Measurements from ENCODE around the gene RER1. TPM values are rescaled to one million over a fixed set of nuclear protein-coding genes. Genes with fewer than 3 reads are reported as not detected.
A peak's percentile ranks its signal among the peaks of the same experiment; 100 is the strongest.

Gene RER1
- total RNA-seq, 2 experiments from 2014 or later = 148 to 151 TPM

DNA sequence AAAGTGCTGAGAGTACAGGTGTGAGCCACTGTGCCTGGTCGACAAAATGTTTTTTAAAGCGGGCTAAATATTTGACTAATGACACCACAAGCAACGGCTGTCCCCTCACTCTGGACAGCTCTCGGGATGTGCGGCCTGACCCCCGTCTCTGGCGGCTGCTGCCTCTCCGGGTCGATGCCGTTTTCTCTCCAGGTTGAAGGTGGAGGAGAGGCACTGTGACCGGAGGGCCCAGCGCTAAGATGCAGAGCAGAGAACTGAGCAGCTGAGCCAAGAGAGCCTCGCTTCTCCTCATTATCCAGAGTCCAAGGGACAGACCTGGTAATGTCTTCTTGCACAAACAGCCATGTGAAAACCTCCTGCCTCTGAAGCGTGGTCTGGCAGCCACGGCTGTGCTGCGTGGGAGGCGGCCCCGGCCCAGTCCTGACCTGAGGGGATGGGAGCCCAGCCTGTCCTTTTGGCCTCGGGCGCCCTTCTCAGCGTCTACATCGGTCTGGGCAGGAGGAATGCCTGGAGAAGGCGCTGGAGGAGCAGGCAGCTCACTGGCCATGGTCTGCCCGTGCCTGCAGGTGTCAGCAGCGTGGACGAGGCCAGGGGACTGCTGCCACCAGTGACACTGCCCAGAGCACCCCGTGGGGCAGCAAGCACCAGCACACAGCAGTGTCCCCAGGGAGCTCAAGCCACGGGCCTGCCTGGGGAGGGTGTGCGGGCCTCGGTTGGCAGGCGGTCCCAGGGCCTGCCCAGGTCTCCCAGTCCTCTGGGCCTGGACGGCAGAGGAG is 10.6 kb upstream of the RER1 start:
- no peaks in the 10 kb centered on the region for H3K27me3 Mint-ChIP-seq (ENCODE audit: low read depth)
- H3K27ac Mint-ChIP-seq = no peak overlapping the region
- H3K36me3 Mint-ChIP-seq (ENCODE audit: low read depth) = no peaks in the 10 kb centered on the region
- H3K4me1 Mint-ChIP-seq (ENCODE audit: low read depth) = peaks cover 9% of the 10 kb centered on the region
- H3K9me3 Mint-ChIP-seq (ENCODE audit: insufficient read depth) = no peaks in the 10 kb centered on the region
- no peak overlapping the region for H3K4me3 Mint-ChIP-seq
- ChIA-PET POLR2A (interaction anchor here (0.6 to 2.2 kb wide), 4 partner anchors 147 to 186 kb away, joined by 3 to 31 read pairs (median 4); partner anchors contain the start of gene FAAP20), CTCF (interaction anchor here (0.6 to 7.2 kb wide), 23 partner anchors 10 to 336 kb away, joined by 3 to 259 read pairs (median 4); partner anchors contain the start of genes FAAP20, MORN1 and RER1)
- DNase-seq (no peak), ATAC-seq (no peak)

GRCh38 chr1:2381741-2382620 is 9.7 kb upstream of the RER1 start:
- H3K27ac Mint-ChIP-seq = no peak overlapping the region
- peak; percentile 97 for ATAC-seq
- peaks cover 9% of the 10 kb centered on the region for H3K4me1 Mint-ChIP-seq (ENCODE audit: low read depth)
- CTCF ChIA-PET = interaction anchor here (0.6 to 7.2 kb wide), 28 partner anchors 9 to 337 kb away, joined by 3 to 259 read pairs (median 4); partner anchors contain the start of genes FAAP20, MORN1 and RER1
- H3K27me3 Mint-ChIP-seq (ENCODE audit: low read depth) = no peaks in the 10 kb centered on the region
- DNase-seq = peak; percentile 81
- POLR2A ChIA-PET = interaction anchor here (0.6 to 2.2 kb wide), 6 partner anchors 148 to 187 kb away, joined by 3 to 31 read pairs (median 3); partner anchors contain the start of gene FAAP20
- no peaks in the 10 kb centered on the region for H3K9me3 Mint-ChIP-seq (ENCODE audit: insufficient read depth)
- no peaks in the 10 kb centered on the region for H3K36me3 Mint-ChIP-seq (ENCODE audit: low read depth)
- no peak overlapping the region for H3K4me3 Mint-ChIP-seq

- Mint-ChIP-seq H3K4me3 (no peak overlapping the region), H3K27ac (no peak overlapping the region), H3K36me3 (ENCODE audit: low read depth) (no peaks in the 10 kb centered on the region), H3K9me3 (ENCODE audit: insufficient read depth) (no peaks in the 10 kb centered on the region), H3K4me1 (ENCODE audit: low read depth) (peaks cover 9% of the 10 kb centered on the region), H3K27me3 (ENCODE audit: low read depth) (no peaks in the 10 kb centered on the region)
- ATAC-seq (peak; percentile 34), DNase-seq (peak; percentile 51)
- ChIA-PET CTCF (interaction anchor here (0.6 to 7.2 kb wide), 18 partner anchors 9 to 338 kb away, joined by 3 to 259 read pairs (median 5); partner anchors contain the start of genes FAAP20, MORN1 and RER1), POLR2A (interaction anchor here (0.8 to 2.2 kb wide), 3 partner anchors 152 to 187 kb away, joined by 3 to 31 read pairs (median 3); partner anchors contain the start of gene FAAP20)
Measured at GRCh38 chr1:2382621-2383361, 8.8 kb upstream of the RER1 start.

DNA sequence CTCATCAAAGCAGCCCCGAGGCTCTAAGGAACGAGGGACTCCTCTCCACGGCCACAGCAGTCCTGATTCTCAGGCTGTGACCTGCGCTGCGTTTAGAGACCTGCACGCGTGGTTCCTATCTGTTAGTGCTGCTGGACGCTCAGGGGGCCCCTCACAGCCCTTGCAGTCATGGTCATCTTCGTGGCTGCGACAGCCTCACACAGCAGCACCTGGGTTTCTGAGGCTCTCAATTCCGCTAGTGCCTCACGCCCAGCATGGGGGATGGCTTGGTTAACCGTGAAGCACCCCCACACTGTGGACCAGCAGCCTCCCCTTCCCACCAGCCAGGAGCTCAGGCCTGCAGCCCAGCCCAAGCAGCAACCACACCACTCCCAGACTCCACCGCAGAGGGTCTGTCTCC is 8.1 kb upstream of the RER1 start:
- ATAC-seq (no peak), DNase-seq (no peak)
- CTCF ChIA-PET = interaction anchor here (0.9 to 7.2 kb wide), 3 partner anchors 27 to 186 kb away, joined by 3 to 259 read pairs (median 4); partner anchors contain the start of gene FAAP20
- H3K4me3 Mint-ChIP-seq = no peak overlapping the region
- no peaks in the 10 kb centered on the region for H3K36me3 Mint-ChIP-seq (ENCODE audit: low read depth)
- POLR2A ChIA-PET = interaction anchor here (1.0 kb wide), 1 partner anchor 177 kb away, joined by 3 read pairs; no protein-coding TSS in a partner anchor
- H3K27ac Mint-ChIP-seq = peak overlapping the region; percentile 13
- H3K9me3 Mint-ChIP-seq (ENCODE audit: insufficient read depth) = no peaks in the 10 kb centered on the region
- no peaks in the 10 kb centered on the region for H3K27me3 Mint-ChIP-seq (ENCODE audit: low read depth)
- peaks cover 9% of the 10 kb centered on the region for H3K4me1 Mint-ChIP-seq (ENCODE audit: low read depth)

DNA sequence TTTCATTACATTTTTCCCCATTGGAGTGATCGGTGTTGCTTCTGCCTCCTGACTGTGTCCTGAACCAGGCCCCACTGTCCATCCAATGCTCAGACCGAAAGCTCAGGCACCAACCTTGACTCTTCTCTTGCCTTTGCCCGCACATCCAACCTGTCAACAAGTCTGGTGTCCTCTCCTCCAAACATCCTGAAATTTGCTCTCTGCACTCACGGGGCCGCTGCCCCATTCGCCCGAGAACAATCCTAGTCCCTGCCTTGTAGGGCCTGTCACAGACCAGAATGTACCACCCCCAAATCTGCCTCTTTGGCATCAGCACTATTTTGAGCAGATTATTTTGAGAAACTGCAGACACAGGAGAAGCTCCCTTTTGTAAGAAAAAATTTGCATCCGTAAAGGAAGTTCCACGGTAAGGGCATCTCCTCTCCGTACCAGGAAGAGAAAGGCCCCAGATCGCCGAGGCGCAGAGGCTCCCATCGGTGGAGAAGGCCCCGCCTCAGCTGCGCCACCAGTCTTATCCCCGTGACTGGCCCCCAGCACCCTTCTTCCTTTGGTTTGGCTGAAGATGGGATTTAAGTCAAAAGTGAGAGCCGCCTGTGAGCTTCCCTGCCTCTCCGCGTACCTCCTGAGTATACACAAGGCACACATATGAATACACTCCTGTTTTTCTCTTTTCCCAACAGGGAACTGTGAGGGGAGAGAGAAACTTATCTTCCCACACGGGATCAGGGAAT is 7.3 kb upstream of the RER1 start:
- DNase-seq (no peak), ATAC-seq (no peak)
- ChIA-PET POLR2A (interaction anchor here (1.0 kb wide), 1 partner anchor 177 kb away, joined by 3 read pairs; no protein-coding TSS in a partner anchor), CTCF (interaction anchor here (0.8 to 7.2 kb wide), 4 partner anchors 26 to 187 kb away, joined by 3 to 259 read pairs (median 4); partner anchors contain the start of gene FAAP20)
- H3K27ac Mint-ChIP-seq = no peak overlapping the region
- no peaks in the 10 kb centered on the region for H3K36me3 Mint-ChIP-seq (ENCODE audit: low read depth)
- no peaks in the 10 kb centered on the region for H3K9me3 Mint-ChIP-seq (ENCODE audit: insufficient read depth)
- H3K4me3 Mint-ChIP-seq = no peak overlapping the region
- H3K4me1 Mint-ChIP-seq (ENCODE audit: low read depth) = peaks cover 9% of the 10 kb centered on the region
- no peaks in the 10 kb centered on the region for H3K27me3 Mint-ChIP-seq (ENCODE audit: low read depth)

DNA sequence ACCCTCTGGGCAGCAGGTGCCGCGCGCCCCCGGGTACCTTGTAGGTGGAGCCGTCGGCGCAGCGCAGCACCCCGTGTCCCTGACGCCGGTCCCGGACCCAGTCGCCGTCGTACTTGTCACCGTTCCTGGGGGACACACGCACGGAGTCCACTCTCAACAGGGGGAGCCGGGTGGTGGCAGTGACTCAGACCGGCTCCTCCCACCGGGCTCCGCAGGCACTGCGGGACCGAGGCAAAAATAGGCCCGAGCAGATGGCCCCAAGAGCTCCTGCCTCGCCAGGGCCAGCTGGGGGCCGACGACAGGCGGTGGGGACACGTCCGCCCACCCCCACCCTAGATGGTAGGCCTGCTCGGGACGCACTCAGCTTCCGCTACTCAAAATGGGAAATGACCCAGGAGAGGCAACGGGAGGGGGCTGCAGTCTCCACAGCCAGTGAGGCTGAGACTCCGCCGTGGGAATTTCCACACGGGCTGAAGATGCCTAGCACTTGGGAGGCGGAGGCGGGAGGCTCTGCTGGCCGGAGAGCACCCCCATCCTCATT is 6.6 kb upstream of the RER1 start:
- CTCF ChIA-PET = interaction anchor here (0.8 to 7.2 kb wide), 3 partner anchors 30 to 188 kb away, joined by 3 to 259 read pairs (median 4); partner anchors contain the start of gene FAAP20
- peaks cover 13% of the 10 kb centered on the region for H3K4me1 Mint-ChIP-seq (ENCODE audit: low read depth)
- ATAC-seq (no peak), DNase-seq (no peak)
- H3K27ac Mint-ChIP-seq = no peak overlapping the region
- H3K27me3 Mint-ChIP-seq (ENCODE audit: low read depth) = no peaks in the 10 kb centered on the region
- H3K9me3 Mint-ChIP-seq (ENCODE audit: insufficient read depth) = no peaks in the 10 kb centered on the region
- POLR2A ChIA-PET = no interaction called here
- no peaks in the 10 kb centered on the region for H3K36me3 Mint-ChIP-seq (ENCODE audit: low read depth)
- no peak overlapping the region for H3K4me3 Mint-ChIP-seq

GRCh38 chr1:2385606-2386280 is 5.9 kb upstream of the RER1 start:
- DNase-seq (no peak), ATAC-seq (no peak)
- peaks cover 20% of the 10 kb centered on the region for H3K4me1 Mint-ChIP-seq (ENCODE audit: low read depth)
- no peaks in the 10 kb centered on the region for H3K36me3 Mint-ChIP-seq (ENCODE audit: low read depth)
- no peak overlapping the region for H3K4me3 Mint-ChIP-seq
- ChIA-PET CTCF (interaction anchor here (1.1 to 7.2 kb wide), 2 partner anchors 189 to 191 kb away, joined by 5 to 259 read pairs; partner anchors contain the start of gene FAAP20), POLR2A (no interaction called here)
- H3K9me3 Mint-ChIP-seq (ENCODE audit: insufficient read depth) = no peaks in the 10 kb centered on the region
- H3K27me3 Mint-ChIP-seq (ENCODE audit: low read depth) = no peaks in the 10 kb centered on the region
- H3K27ac Mint-ChIP-seq = no peak overlapping the region

DNA sequence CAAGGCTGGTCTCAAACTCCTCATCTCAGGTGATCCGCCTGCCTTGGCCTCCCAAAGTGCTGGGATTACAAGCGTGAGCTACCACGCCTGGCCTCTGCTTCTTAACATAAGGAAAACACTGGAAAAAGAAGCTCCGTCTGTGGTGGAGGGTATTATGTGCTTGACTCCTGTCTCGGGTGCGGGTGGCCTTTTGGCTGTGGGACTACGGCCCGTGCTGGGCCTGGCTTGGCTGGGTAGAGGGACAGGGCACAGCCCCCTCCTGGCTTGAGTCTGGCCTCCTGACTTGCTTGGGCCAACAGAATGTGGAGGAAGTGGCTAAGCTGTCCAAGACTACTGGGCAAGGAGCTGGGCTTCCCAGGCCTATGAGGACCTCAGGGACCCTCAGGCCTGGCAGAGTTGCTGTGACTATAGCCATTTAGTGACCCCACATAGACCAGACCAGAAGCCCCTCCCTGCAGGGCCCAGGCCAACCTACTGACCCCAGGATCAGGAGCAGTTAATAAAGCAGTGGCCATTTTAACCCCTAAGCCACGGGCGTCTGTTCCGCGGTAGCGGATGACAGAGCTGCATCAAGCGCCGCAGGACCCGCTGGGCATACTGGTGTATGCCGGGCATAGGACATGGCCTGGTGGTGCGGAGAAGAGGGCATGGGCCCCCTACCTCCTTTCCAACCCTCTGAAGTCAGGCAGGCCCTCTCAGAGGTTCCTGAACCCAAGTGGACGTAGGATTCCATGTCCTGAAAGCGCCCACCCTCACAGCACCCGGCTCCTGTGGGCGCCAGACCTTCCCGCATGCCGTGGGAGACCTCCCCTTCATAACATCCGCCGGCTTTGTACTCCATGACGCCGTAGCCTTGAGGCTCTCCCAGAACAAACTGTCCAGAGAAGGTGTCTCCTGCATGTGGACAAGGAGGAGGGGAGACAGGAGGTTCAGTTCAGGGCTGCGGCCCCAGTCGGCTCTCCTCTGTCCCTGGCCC is 4.7 kb upstream of the RER1 start:
- Mint-ChIP-seq H3K27ac (no peak overlapping the region), H3K9me3 (ENCODE audit: insufficient read depth) (no peaks in the 10 kb centered on the region), H3K4me1 (ENCODE audit: low read depth) (peaks cover 19% of the 10 kb centered on the region), H3K36me3 (ENCODE audit: low read depth) (no peaks in the 10 kb centered on the region), H3K4me3 (no peak overlapping the region), H3K27me3 (ENCODE audit: low read depth) (no peaks in the 10 kb centered on the region)
- ATAC-seq (no peak), DNase-seq (no peak)
- ChIA-PET POLR2A (interaction anchor here (0.6 kb wide), 1 partner anchor 11 kb away, joined by 3 read pairs; no protein-coding TSS in a partner anchor), CTCF (interaction anchor here (1.1 to 5.8 kb wide), 2 partner anchors 192 kb away, joined by 5 to 55 read pairs; partner anchors contain the start of gene FAAP20)
